ENCODE measurements around the gene TNK2.
"Not testable (repeated sequence)": the region's sequence is repeated elsewhere in the genome, so short reads cannot be mapped to it uniquely, and the experiment has no call there.

Gene TNK2

DNA sequence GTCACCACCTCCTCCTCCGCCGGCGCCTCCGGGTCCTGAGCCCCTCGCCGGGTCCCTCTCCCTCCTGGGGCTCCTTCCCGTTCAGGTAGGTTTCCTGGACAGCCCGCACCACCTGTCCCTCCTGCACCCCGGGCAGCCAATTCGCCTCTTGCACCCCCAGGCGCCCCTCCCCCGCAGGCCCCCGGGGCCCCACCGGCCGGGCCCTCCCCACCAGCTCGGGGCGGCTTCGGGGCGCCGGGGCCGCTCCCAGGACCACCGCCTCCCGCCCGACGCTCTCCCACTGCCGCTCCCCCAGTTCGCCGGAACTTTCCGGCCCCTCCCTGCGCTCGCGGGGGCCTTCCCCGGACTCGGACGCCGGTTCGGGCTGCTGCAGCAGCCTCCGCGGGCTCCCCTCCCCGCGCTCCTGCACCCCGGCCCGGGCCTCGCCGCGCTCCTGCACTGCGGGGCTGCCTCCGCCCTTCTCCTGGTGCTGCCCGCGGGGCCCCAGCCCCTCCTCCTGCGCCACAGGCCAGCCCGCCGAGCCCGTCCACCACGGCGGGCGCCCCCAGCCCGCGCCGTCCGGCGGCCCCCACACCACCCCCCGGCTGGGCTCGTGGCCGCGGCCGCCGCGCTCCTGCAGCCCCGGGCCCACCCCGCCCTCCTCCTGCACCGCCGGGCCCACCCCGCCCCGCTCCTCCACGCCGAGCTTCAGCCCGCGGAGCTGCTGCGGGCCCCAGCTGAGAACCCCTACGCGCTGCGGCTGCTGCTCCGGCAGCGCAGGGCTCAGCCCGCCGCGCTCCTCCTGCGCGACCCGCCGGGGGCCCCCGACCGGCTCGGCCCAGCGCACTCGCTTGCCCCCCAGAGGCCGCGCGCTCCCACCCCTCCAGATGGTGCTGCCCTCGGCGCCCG, 587 bp upstream of the TNK2 start:
- ATAC-seq (peak; percentile 44), DNase-seq (peak; percentile 46 to 60)
- Mint-ChIP-seq H3K4me1 (peaks cover 51% of the 10 kb centered on the region), H3K27ac (peak overlapping the region in 1 of 2 donors; percentile 70), H3K9me3 (no peaks in the 10 kb centered on the region), H3K27me3 (no peaks in the 10 kb centered on the region), H3K4me3 (peak overlapping the region; percentile 90 to 98)

DNA sequence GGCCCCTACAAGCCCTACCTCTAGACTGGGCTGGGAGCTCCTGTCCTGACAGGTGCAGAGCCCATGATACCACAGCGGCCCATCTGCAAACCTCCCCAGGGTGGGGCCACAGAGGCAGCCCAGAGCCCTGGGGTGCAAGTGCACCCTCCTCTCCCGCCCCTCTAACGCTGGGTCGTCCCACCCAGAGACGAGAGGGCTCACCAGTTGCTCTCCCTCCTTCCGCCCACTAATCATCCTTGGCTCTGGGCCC, 742 bp downstream of the TNK2 start:
- DNase-seq (no peak), ATAC-seq (no peak)
- Mint-ChIP-seq H3K27me3 (no peaks in the 10 kb centered on the region), H3K9me3 (no peaks in the 10 kb centered on the region), H3K4me1 (peaks cover 64% of the 10 kb centered on the region), H3K4me3 (peak overlapping the region; percentile 90 to 98), H3K27ac (peak overlapping the region; percentile 81 to 95)

DNA sequence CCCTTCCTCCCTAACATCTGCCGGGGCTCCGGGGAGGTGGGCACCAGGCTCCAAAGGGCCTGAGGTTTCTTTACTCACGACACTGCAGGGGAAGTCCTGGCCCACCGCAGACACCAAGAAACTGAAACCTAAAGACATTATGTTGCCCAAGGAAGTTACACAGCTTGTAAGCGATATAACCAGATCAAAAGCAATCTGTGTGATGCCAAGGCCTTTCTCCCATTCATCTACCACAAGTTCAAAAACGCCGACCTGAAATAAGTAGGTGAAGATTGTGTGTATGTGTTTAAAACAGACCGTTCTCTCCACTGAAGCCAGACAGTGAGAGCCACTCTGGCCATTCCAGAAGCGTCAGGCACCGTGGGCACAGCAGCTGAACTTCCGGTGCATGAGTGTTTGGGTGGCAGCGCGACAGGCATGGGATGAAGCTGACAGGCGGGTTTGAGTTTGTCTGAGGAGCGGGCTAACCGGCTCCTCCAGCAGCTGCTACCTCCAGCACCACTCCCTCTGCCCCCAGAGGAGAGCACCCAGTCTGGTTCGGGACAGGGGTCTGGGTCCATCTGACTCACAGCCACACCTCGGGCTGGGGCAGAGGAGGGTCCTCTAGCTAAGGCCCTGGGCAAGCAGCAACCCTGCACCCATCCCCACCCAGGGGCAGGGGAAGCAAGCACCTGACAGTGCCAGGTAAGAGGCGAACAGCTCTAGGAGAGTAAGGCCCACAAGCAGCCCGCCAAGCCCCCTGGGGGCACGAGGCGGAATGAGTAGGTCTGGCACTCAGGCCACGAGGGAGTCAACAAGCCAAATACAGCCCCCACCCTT, 1.3 kb downstream of the TNK2 start:
- Mint-ChIP-seq H3K27me3 (no peaks in the 10 kb centered on the region), H3K4me3 (peak overlapping the region; percentile 90 to 98), H3K9me3 (no peaks in the 10 kb centered on the region), H3K27ac (peak overlapping the region; percentile 81 to 95), H3K4me1 (peaks cover 65% of the 10 kb centered on the region)
- DNase-seq (peak; percentile 70 to 82), ATAC-seq (peak; percentile 69)

DNA sequence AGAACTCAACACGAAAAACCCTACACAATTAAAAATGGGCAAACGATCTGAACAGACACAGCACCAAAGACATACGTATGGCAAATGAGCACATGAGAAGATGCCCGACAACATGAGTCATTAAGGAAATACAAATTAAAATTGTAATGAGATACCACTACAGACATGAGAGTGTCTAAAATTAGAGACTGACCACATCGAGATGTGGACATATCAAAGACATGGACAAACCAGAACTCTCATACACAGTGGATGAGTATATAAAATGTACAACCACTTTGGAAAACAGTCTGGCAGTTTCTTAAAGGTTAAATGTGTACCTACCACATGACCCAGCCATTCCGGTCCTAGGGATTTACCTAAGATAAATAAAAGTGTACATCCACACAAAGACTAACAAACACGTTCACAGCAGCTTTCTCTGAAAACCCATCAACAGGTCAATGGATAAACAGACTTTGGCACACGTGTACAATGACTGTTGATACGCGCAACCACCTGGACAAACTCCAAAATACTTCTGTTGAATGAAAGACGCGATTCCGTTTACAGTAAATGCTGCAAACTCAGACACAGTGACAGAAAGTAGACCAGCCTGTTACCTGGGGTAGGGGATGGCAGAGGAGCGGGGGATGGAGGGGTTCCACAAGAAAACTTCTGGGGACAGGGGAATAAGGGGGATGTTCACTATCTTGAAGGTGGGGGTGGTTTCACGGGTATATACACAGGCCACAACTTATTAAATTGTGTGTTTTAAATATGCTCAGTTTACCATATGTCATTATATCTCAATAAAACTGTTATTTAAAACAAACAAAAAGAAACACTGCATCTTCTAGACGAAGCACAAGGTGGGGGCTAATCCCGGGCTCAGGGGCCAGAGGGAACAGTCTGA, 2.1 kb downstream of the TNK2 start:
- Mint-ChIP-seq H3K4me1 (peaks cover 74% of the 10 kb centered on the region), H3K4me3 (peak overlapping the region; percentile 90 to 98), H3K9me3 (no peaks in the 10 kb centered on the region), H3K27me3 (no peaks in the 10 kb centered on the region), H3K27ac (peak overlapping the region; percentile 81 to 95)
- no peak for ATAC-seq
- peak in 1 of 2 donors; percentile 20 for DNase-seq

DNA sequence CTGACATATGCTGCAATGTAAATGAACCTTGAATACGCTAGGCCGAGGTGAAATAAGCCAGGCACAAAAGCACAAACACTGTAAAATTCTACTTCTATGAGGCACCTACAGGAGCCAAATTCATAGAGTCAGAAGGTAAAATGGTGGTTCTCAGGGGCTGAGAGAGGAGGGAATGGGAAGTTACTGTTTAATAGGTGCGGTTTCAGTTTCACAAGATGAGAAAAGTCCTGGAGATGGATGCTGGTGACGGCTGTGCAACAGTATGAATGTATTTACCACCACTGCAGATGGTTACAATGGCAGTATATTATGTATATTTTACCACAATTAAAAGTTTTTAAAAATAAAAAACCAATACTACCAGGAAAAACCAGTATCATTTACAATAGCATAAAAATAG, 4.0 kb downstream of the TNK2 start:
- H3K9me3 Mint-ChIP-seq = no peaks in the 10 kb centered on the region
- H3K27me3 Mint-ChIP-seq = no peaks in the 10 kb centered on the region
- H3K27ac Mint-ChIP-seq = no peak overlapping the region
- DNase-seq (no peak), ATAC-seq (no peak)
- peaks cover 84% of the 10 kb centered on the region for H3K4me1 Mint-ChIP-seq
- H3K4me3 Mint-ChIP-seq = no peak overlapping the region

DNA sequence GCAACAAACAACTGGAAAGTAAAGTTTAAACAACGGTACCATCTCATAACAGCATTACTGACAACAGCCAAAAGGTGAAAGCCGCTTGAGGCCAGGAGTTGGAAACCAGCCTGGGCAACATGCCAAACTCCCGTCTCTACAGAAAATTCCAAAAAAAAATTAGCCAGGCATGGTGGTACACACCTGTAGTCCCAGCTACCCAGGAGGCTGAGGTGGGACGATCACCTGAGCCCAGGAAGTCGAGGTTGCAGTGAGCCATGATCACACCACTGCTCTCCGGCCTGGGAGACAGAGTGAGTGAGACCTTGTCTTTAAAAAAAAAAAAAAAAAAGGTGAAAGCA, 4.4 kb downstream of the TNK2 start:
- H3K4me3 Mint-ChIP-seq = no peak overlapping the region
- no peak overlapping the region for H3K27ac Mint-ChIP-seq
- ATAC-seq = no peak

DNA sequence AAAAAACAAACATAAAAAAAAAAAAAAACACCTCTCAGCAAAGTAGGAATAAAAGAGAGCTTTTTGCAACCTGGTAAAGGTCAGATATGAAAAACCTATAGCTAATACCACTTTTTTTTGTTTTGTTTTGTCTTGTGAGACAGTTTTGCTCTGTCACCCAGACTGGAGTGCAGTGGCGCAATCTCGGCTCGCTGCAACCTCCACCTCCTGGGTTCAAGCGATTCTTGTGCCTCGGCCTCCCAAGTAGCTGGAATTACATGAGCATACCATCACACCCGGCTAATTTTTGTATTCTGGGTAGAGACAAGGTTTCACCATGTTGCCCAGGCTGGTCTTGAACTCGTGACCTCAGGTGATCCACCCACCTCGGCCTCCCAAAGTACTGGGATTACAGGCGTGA, 5.7 kb downstream of the TNK2 start:
- H3K27ac Mint-ChIP-seq, H3K27me3 Mint-ChIP-seq, ATAC-seq, H3K4me3 Mint-ChIP-seq, H3K9me3 Mint-ChIP-seq, DNase-seq: not testable (repeated sequence)
- peaks cover 89% of the 10 kb centered on the region for H3K4me1 Mint-ChIP-seq

More for the DNA sequence above, 4.4 kb downstream of the TNK2 start:
- Mint-ChIP-seq H3K4me1 (peaks cover 86% of the 10 kb centered on the region), H3K27me3 (no peaks in the 10 kb centered on the region), H3K9me3 (no peaks in the 10 kb centered on the region)
- no peak for DNase-seq

DNA sequence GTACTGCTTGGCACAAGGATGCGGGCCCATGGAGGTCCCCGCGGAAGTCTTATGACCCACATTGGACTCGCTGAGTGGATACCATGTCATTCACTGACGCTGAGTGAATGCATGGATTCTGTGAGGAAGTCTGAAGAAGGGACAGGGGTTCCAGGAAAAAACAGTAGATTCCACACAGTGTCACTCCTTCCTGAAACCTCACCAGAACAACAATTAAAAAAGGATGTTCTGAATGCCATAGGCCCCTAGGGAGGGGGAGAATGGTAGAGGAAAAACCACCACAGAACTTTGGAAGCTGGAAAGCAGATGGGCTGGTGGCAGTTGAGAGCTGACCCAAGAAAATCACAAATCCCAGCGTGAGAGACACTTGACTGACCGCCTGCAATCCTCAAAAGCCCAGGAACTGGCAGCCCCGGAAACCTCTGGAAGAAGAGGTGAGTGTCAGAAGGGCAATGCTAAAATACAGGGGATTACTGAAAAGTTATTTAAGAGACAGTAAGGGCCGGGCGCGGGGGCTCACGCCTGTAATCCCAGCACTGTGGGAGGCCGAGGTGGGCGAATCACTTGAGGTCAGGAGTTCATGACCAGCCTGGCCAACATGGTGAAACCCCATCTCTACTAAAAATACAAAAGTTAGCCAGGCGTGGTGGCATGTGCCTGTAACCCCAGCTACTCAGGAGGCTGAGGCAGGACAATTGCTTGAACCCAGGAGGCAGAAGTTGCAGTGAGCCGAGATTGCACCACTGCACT, 6.3 kb downstream of the TNK2 start:
- not testable (repeated sequence) for H3K4me3 Mint-ChIP-seq, H3K27me3 Mint-ChIP-seq, H3K9me3 Mint-ChIP-seq, H3K27ac Mint-ChIP-seq, ATAC-seq, DNase-seq
- peaks cover 91% of the 10 kb centered on the region for H3K4me1 Mint-ChIP-seq

DNA sequence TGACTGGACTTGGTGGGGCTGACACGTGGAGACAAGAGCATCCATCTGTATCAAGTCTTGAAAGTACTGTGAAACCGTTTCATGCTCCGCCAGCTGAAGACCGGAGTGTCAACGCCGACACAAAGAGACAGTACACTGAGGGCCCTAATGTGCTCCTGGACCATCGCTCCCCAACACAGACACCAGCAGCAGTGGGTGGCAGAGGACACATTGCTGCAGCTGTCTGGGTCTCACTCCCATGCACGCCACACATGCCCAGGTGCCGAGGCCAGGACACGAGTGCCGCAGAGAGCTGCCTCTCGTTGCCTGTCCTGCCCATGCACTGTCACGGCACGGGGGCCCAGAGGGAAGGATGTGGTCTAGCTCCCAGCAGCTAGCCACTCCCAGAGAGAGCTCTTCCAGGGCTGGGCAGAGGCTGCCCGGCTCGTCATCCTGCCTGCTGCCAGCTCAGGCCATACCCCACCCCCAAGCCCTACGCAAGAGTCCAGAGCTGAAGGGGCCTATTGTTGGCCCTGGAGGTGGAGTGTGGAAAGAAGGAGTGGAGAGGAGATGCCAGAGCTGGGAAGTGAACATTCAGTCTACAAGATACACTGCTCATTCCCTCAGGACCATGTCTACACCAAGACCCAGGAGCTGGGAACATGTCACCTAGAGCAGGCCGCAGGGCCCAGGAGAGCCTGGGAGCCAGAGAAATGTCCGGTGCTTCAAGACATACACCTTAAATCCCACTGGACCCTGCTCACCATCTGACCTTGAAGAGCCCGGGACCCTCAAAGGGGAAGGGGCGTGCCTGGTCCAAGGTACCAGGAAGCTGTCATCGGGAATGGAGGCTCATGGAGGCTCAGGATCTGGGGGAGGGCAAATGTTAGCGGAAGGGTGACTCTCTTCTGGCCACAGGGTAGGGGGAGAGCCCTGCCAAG, 7.7 kb downstream of the TNK2 start:
- peak overlapping the region; percentile 14 to 15 for H3K27ac Mint-ChIP-seq
- DNase-seq (peak; percentile 17 to 47), ATAC-seq (peak; percentile 66)
- H3K4me3 Mint-ChIP-seq = peak overlapping the region; percentile 38 to 60
- H3K27me3 Mint-ChIP-seq = no peaks in the 10 kb centered on the region
- peaks cover 90% of the 10 kb centered on the region for H3K4me1 Mint-ChIP-seq
- no peaks in the 10 kb centered on the region for H3K9me3 Mint-ChIP-seq

DNA sequence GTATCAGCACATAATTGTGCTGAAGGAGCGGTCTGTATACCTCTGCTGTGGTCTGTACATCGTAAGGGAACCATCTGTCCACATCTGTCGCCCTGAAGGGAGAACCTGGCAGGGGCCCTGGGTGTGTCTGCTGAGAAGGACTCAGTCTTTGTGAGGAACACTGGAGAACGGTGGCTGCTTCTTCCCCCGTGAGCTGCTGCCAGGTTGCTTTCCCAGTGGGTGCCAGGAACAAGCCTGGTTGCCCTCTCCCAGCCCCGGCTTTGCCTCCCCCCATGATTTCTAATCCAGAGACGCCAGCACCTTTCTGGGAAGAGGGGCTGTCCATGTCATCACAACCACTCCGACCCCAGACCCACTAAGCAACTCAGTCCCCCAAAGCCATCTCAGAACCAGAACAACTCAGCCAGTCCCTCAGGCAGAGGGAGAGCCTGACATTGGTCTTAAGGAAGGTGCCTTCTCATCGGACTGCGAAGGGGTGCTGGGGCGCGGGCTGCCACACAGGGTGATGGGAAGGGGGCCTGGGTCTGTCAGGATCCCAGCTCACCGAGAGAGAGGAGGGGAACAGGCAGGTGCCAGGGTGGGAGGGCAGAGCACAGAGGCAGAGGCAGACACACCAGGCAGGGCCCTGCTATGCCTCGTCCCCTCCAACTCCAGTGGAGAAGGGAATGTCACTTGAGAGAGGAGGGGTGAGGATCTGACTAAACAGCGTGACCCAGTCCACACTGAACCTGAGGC, 8.5 kb downstream of the TNK2 start:
- no peaks in the 10 kb centered on the region for H3K9me3 Mint-ChIP-seq
- ATAC-seq (no peak), DNase-seq (no peak)
- no peak overlapping the region for H3K27ac Mint-ChIP-seq
- H3K27me3 Mint-ChIP-seq = no peaks in the 10 kb centered on the region
- peaks cover 85% of the 10 kb centered on the region for H3K4me1 Mint-ChIP-seq
- peak overlapping the region; percentile 38 to 56 for H3K4me3 Mint-ChIP-seq

DNA sequence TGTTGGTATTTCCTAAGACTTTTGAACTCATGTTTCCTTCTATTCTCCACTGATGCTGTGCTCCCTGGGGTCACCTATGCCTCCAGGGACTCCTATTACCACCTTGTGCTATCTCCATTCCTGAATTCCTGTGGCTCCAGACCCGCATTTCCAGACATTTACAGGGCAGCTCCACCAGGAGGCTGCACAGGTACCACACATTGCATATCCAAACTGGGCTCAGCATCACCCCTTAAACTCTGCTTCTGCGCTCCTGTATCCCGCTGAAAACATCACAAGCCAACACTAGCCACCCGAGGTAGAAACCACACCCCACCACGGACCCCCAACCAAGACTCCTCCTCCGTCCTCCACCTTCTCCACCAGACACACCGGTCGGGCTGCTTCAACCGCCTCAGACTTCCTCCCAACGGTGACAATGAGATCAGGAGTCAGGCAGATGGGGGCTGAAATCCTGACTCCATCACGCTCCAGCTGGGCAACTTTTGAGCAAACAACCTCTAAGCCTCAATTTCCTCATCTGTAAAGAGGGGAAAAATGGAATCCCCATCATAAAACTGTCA, 10.4 kb downstream of the TNK2 start:
- peaks cover 80% of the 10 kb centered on the region for H3K4me1 Mint-ChIP-seq
- H3K4me3 Mint-ChIP-seq = peak overlapping the region in 1 of 2 donors; percentile 17
- H3K27me3 Mint-ChIP-seq = no peaks in the 10 kb centered on the region
- DNase-seq (no peak), ATAC-seq (no peak)
- H3K27ac Mint-ChIP-seq = no peak overlapping the region
- no peaks in the 10 kb centered on the region for H3K9me3 Mint-ChIP-seq

DNA sequence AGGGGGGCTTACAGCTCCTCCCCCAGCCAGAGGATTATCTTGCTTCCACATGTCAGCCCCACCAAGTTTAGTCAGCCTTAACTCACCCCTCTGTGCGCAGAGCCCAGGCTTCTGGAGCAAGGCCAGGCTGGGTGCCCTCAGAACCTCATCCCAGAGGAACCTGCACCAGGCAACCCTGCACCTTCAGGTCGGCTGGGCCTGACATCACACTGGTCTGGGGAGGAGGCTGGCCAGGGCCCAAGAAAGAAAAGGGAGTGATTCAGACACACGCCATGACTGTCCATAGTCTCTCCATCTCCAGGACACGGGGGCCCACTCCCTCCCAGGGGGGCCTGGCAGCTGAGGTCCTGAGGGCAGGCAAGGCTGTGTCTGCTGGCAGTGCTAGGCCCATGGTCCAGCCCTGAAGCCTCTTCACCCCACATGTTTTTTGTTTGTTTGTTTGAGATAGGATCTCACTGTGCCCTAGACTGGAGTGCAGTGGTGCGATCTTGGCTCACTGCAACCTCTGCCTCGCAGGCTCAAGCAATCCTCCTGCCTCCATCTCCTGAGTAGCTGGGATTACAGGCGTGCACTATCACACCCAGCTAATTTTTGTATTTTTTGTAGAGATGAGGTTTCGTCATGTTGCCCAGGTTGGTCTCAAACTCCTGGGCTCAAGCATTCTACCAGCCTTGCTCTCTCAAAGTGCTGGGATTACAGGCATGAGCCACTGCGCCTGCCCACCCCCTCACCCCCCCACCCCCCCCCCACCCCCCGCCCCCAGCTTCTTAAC, 11.1 kb downstream of the TNK2 start:
- Mint-ChIP-seq H3K27me3 (no peaks in the 10 kb centered on the region), H3K27ac (no peak overlapping the region), H3K4me1 (peaks cover 77% of the 10 kb centered on the region), H3K4me3 (peak overlapping the region; percentile 17 to 90), H3K9me3 (no peaks in the 10 kb centered on the region)
- no peak for DNase-seq
- ATAC-seq = no peak

Measured in stimulated activated naive CD8-positive, alpha-beta T cell treated with anti-CD3 and anti-CD28 coated beads, Interleukin-15, amount 100 ng/mL, for 72 hours (primary cell).